ENCODE results near the gene GZF1.

The GZF1 gene

DNA sequence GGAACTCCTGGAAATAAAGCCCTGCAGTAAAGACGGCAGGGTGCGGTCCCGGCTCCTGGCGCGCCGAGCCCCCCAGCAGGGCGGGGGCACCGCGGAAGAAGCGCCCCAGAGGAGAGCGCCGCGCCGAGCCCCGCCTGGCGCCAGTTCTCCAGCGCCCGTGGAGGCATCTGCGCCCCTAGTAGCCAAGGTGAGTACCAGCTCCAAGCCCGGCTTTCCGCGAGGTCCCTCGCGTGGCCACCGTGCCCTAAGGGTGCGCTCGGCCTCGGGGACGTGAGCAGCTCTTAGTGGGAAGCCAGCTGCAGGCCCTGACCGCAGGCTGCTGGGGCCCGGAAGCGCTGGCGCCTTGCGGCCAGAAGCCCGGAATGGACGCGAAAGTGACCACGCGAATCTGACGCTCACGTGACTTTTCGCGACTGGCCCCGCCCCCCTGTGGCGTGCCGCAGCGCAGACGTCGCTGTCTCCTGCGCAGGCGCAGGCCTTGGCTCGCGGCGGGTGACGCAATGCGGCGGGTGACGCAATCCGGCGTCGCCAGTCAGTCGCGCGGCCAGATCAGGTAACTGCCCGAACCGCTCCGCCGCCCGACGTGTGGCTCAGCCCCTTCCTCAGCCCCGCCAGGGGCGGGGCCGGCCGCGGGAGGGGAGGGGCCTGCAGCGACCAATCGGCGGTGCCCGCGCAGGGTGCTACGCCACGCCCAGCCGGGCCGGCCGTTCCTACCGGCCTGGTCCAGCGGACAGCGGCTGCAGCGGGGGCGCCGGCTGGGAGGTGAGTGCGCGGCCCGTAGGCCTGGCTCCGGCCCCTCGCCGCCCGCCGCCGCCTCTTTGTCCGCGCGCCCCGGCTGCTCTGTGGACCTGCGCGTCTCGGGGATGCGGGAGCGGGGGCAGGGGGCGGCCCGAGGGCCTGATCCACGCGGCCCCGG is at the start of gene GZF1:
Gene GZF1 (plus strand): TSS at position 707 of the 916 bp plus-strand sequence. CDS start 2,202 bp downstream, outside the sequence.
- no peaks in the 10 kb centered on the region for H3K9me3 ChIP-seq (ENCODE audit: control insufficient read depth, insufficient read depth, low read depth, low read length)
- H3K4me3 ChIP-seq (ENCODE audit: low read depth, low read length): peak within 1 kb of the TSS; percentile 80
- peak within 1 kb of the TSS; percentile 94 for H3K27ac ChIP-seq (ENCODE audit: low read depth, low read length)
- peak within 1 kb of the TSS; percentile 97 for H3K9ac ChIP-seq (ENCODE audit: low read length)
- peaks cover 9% of the 10 kb centered on the region for H3K4me1 ChIP-seq (ENCODE audit: control insufficient read depth, insufficient read depth, low read length)
- H3K36me3 ChIP-seq (ENCODE audit: control insufficient read depth, insufficient read depth, low read length): peaks cover 19% of the 10 kb centered on the region
- H3K27me3 ChIP-seq (ENCODE audit: control insufficient read depth, insufficient read depth, low read length): no peaks in the 10 kb centered on the region

DNA sequence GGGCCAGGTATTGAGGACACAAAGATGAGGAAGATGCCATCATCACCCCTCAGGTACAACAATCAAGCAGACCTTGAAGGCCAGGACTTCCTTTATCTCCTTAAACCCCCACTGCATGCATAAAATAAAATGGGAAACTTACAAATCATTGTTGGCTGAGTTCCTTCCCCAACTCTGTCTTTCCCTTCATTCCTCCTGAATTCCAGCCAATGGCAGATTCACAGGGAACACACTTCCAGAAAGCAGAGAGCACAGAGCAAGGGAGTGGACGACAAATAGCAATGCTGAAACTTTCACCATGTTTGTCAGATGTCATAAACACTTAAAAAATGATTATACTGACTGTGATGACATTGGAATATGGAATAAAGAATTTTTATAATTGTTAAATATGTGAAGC is 48.7 kb upstream of the GZF1 start:
- H3K27ac ChIP-seq (ENCODE audit: low read depth, low read length): no peak overlapping the region
- H3K36me3 ChIP-seq (ENCODE audit: control insufficient read depth, insufficient read depth, low read length): no peaks in the 10 kb centered on the region
- H3K4me1 ChIP-seq (ENCODE audit: control insufficient read depth, insufficient read depth, low read length): no peaks in the 10 kb centered on the region
- no peaks in the 10 kb centered on the region for H3K27me3 ChIP-seq (ENCODE audit: control insufficient read depth, insufficient read depth, low read length)
- no peaks in the 10 kb centered on the region for H3K9me3 ChIP-seq (ENCODE audit: control insufficient read depth, insufficient read depth, low read depth, low read length)
- no peak overlapping the region for H3K4me3 ChIP-seq (ENCODE audit: low read depth, low read length)
- no peak overlapping the region for H3K9ac ChIP-seq (ENCODE audit: low read length)

GRCh38 chr20:23314699-23315098 is 47.3 kb upstream of the GZF1 start:
- Histone ChIP-seq H3K9me3 (ENCODE audit: control insufficient read depth, insufficient read depth, low read depth, low read length) (no peaks in the 10 kb centered on the region), H3K27me3 (ENCODE audit: control insufficient read depth, insufficient read depth, low read length) (no peaks in the 10 kb centered on the region), H3K36me3 (ENCODE audit: control insufficient read depth, insufficient read depth, low read length) (no peaks in the 10 kb centered on the region), H3K4me3 (ENCODE audit: low read depth, low read length) (no peak overlapping the region), H3K4me1 (ENCODE audit: control insufficient read depth, insufficient read depth, low read length) (no peaks in the 10 kb centered on the region), H3K27ac (ENCODE audit: low read depth, low read length) (no peak overlapping the region), H3K9ac (ENCODE audit: low read length) (no peak overlapping the region)

- Histone ChIP-seq H3K4me3 (ENCODE audit: low read depth, low read length) (no peak overlapping the region), H3K9ac (ENCODE audit: low read length) (no peak overlapping the region), H3K4me1 (ENCODE audit: control insufficient read depth, insufficient read depth, low read length) (no peaks in the 10 kb centered on the region), H3K27ac (ENCODE audit: low read depth, low read length) (no peak overlapping the region), H3K36me3 (ENCODE audit: control insufficient read depth, insufficient read depth, low read length) (no peaks in the 10 kb centered on the region), H3K9me3 (ENCODE audit: control insufficient read depth, insufficient read depth, low read depth, low read length) (no peaks in the 10 kb centered on the region), H3K27me3 (ENCODE audit: control insufficient read depth, insufficient read depth, low read length) (no peaks in the 10 kb centered on the region)
These were observed 46.9 kb upstream of the GZF1 start for GRCh38 chr20:23315099-23315498.

DNA sequence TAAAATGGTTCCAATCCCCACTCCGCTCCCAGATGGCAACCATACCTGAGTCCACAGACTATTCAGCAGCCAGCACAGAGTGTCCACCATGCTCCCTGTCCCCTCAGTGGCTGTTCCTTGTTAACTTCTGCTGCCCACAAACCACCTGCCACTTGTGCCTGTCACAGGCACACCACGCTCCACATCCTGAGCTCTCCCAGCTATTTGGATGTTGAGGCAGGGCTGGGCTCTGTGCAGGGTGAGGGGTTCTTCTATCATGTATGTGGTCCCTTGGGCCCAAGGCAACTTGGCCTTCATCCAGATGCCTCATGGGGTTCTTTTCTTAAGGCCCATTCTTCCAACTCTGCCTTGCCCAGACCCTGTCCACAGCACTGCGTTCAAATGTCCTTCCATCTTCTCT is 45.4 kb upstream of the GZF1 start:
- no peak overlapping the region for H3K4me3 ChIP-seq (ENCODE audit: low read depth, low read length)
- H3K36me3 ChIP-seq (ENCODE audit: control insufficient read depth, insufficient read depth, low read length): no peaks in the 10 kb centered on the region
- no peaks in the 10 kb centered on the region for H3K4me1 ChIP-seq (ENCODE audit: control insufficient read depth, insufficient read depth, low read length)
- no peak overlapping the region for H3K9ac ChIP-seq (ENCODE audit: low read length)
- no peaks in the 10 kb centered on the region for H3K27me3 ChIP-seq (ENCODE audit: control insufficient read depth, insufficient read depth, low read length)
- H3K9me3 ChIP-seq (ENCODE audit: control insufficient read depth, insufficient read depth, low read depth, low read length): peaks cover 6% of the 10 kb centered on the region; the same call in 1 of the 2 replicates
- no peak overlapping the region for H3K27ac ChIP-seq (ENCODE audit: low read depth, low read length)

DNA sequence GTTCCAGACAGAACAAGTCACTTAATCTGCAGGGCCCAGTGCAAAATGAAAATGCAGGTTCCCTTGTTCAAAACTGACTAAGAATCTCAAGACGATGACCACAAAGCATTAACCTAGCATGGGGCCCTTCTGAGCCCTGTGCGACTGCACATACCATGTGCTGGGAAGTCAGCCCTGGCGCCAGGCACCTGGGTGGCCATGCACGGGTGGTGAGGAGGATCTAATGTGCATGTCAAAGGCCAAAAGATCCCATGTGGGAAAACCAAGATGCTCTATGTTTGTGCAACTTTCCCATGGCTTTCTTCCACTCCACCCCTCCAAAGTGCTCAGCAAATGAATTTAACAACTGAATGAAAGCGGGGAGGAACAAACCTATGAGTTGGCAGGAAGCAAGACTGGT is 44.9 kb upstream of the GZF1 start:
- Histone ChIP-seq H3K4me3 (ENCODE audit: low read depth, low read length) (no peak overlapping the region), H3K9me3 (ENCODE audit: control insufficient read depth, insufficient read depth, low read depth, low read length) (peaks cover 6% of the 10 kb centered on the region; the same call in 1 of the 2 replicates), H3K27ac (ENCODE audit: low read depth, low read length) (no peak overlapping the region), H3K9ac (ENCODE audit: low read length) (no peak overlapping the region), H3K27me3 (ENCODE audit: control insufficient read depth, insufficient read depth, low read length) (no peaks in the 10 kb centered on the region), H3K36me3 (ENCODE audit: control insufficient read depth, insufficient read depth, low read length) (no peaks in the 10 kb centered on the region), H3K4me1 (ENCODE audit: control insufficient read depth, insufficient read depth, low read length) (no peaks in the 10 kb centered on the region)

- Histone ChIP-seq H3K9ac (ENCODE audit: low read length) (no peak overlapping the region), H3K27me3 (ENCODE audit: control insufficient read depth, insufficient read depth, low read length) (no peaks in the 10 kb centered on the region), H3K27ac (ENCODE audit: low read depth, low read length) (no peak overlapping the region), H3K9me3 (ENCODE audit: control insufficient read depth, insufficient read depth, low read depth, low read length) (peaks cover 6% of the 10 kb centered on the region; the same call in 1 of the 2 replicates), H3K36me3 (ENCODE audit: control insufficient read depth, insufficient read depth, low read length) (no peaks in the 10 kb centered on the region), H3K4me1 (ENCODE audit: control insufficient read depth, insufficient read depth, low read length) (no peaks in the 10 kb centered on the region), H3K4me3 (ENCODE audit: low read depth, low read length) (no peak overlapping the region)
These were observed 43.6 kb upstream of the GZF1 start for GRCh38 chr20:23318347-23318746.

- no peak overlapping the region for H3K9ac ChIP-seq (ENCODE audit: low read length)
- H3K27ac ChIP-seq (ENCODE audit: low read depth, low read length): no peak overlapping the region
- H3K27me3 ChIP-seq (ENCODE audit: control insufficient read depth, insufficient read depth, low read length): no peaks in the 10 kb centered on the region
- H3K36me3 ChIP-seq (ENCODE audit: control insufficient read depth, insufficient read depth, low read length): no peaks in the 10 kb centered on the region
- no peaks in the 10 kb centered on the region for H3K4me1 ChIP-seq (ENCODE audit: control insufficient read depth, insufficient read depth, low read length)
- H3K9me3 ChIP-seq (ENCODE audit: control insufficient read depth, insufficient read depth, low read depth, low read length): peaks cover 6% of the 10 kb centered on the region; the same call in 1 of the 2 replicates
- no peak overlapping the region for H3K4me3 ChIP-seq (ENCODE audit: low read depth, low read length)
These were observed 41.7 kb upstream of the GZF1 start for GRCh38 chr20:23320317-23320716.

GRCh38 chr20:23325107-23325506 is 36.9 kb upstream of the GZF1 start:
- H3K9me3 ChIP-seq (ENCODE audit: control insufficient read depth, insufficient read depth, low read depth, low read length): peaks cover 6% of the 10 kb centered on the region; the same call in 1 of the 2 replicates
- H3K36me3 ChIP-seq (ENCODE audit: control insufficient read depth, insufficient read depth, low read length): no peaks in the 10 kb centered on the region
- no peak overlapping the region for H3K4me3 ChIP-seq (ENCODE audit: low read depth, low read length)
- no peaks in the 10 kb centered on the region for H3K4me1 ChIP-seq (ENCODE audit: control insufficient read depth, insufficient read depth, low read length)
- no peak overlapping the region for H3K9ac ChIP-seq (ENCODE audit: low read length)
- no peak overlapping the region for H3K27ac ChIP-seq (ENCODE audit: low read depth, low read length)
- H3K27me3 ChIP-seq (ENCODE audit: control insufficient read depth, insufficient read depth, low read length): no peaks in the 10 kb centered on the region

DNA sequence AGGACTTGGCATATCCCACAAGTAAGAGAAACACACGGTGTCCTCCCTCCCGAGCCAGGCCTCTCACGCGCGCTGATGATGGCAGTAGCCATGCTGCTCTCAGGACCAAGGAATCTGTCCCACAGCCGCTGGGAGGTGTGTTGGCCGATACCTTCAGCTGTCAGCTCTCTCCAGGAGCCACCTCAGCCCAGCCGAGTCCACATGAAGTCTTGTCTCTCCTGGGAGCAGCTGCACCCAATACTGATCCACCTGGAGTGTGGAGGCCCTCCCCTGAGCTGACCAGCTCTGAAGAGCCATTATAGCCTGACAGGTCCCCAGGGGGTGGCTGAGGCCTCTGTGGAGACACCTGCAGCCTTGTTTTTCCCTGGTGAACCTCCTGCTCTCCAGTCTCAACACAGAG is 35.2 kb upstream of the GZF1 start:
- no peaks in the 10 kb centered on the region for H3K36me3 ChIP-seq (ENCODE audit: control insufficient read depth, insufficient read depth, low read length)
- no peak overlapping the region for H3K27ac ChIP-seq (ENCODE audit: low read depth, low read length)
- no peaks in the 10 kb centered on the region; the same call in 1 of the 2 replicates for H3K9me3 ChIP-seq (ENCODE audit: control insufficient read depth, insufficient read depth, low read depth, low read length)
- no peaks in the 10 kb centered on the region for H3K4me1 ChIP-seq (ENCODE audit: control insufficient read depth, insufficient read depth, low read length)
- H3K9ac ChIP-seq (ENCODE audit: low read length): no peak overlapping the region
- H3K4me3 ChIP-seq (ENCODE audit: low read depth, low read length): no peak overlapping the region
- H3K27me3 ChIP-seq (ENCODE audit: control insufficient read depth, insufficient read depth, low read length): no peaks in the 10 kb centered on the region

DNA sequence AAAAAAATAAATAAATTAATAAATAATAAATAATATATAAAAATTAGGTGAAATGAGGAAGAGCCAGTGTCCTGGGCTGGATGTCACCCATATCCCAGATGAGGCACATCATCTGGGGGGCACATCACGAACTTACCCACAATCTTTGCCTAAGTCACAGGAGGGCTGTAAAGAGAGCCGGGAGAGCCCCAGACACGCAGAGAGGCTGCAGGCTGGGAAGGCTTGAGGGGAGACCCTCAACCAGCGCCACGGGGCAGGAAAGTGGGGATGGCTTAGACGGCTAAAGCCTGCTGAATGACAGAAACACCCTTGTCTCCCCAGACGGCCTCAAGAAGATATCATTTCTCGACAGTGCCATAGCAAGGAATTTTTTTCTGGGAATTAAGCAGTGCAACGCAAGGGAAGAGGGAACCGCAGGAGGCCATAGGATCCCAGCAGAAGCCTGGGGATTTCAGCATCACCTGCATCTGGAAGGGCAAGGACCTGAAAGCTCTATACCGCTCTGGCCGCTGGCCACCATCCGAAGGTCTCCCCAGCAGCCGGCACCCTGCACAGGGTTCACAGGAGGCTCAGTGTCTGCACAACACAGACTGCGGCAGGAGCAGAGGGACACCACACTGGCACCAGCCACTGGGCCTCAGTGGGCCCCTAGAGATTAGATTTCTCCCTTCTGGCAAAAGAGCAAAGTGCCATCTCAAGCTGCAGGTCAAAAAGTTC is 34.2 kb upstream of the GZF1 start:
- no peak overlapping the region for H3K27ac ChIP-seq (ENCODE audit: low read depth, low read length)

More for the DNA sequence above, 34.2 kb upstream of the GZF1 start:
- no peaks in the 10 kb centered on the region for H3K36me3 ChIP-seq (ENCODE audit: control insufficient read depth, insufficient read depth, low read length)
- no peak overlapping the region for H3K4me3 ChIP-seq (ENCODE audit: low read depth, low read length)
- no peaks in the 10 kb centered on the region for H3K4me1 ChIP-seq (ENCODE audit: control insufficient read depth, insufficient read depth, low read length)
- no peaks in the 10 kb centered on the region; the same call in 1 of the 2 replicates for H3K9me3 ChIP-seq (ENCODE audit: control insufficient read depth, insufficient read depth, low read depth, low read length)
- no peak overlapping the region for H3K9ac ChIP-seq (ENCODE audit: low read length)
- no peaks in the 10 kb centered on the region for H3K27me3 ChIP-seq (ENCODE audit: control insufficient read depth, insufficient read depth, low read length)
